H7 (cell line): Measurements from ENCODE around the gene C6orf163. TPM values are rescaled to one million over a fixed set of nuclear protein-coding genes. Genes with fewer than 3 reads are reported as not detected.

Experiments
- DNase-seq: peaks from one replicate; pipeline ENCODE4 v3.0.0; 2012
- H3K27me3 ChIP-seq: 2 replicates; pipeline ENCODE4 v1.6.0; 2011; ENCODE audit warnings: mild to moderate bottlenecking, low read length; ENCODE audit not compliant: control insufficient read depth, insufficient read depth
- H3K36me3 ChIP-seq: replicated peaks from 2 replicates; pipeline ENCODE4 v1.5.1; 2011; ENCODE audit warnings: low read length; ENCODE audit not compliant: control insufficient read depth, insufficient read depth
- H3K4me3 ChIP-seq: 2 replicates; pipeline ENCODE4 v1.5.1; 2011; ENCODE audit warnings: low read depth, mild to moderate bottlenecking, control low read depth, low read length, moderate library complexity; ENCODE audit not compliant: insufficient read depth
- total RNA-seq: library from RNA; depleted of rRNA; stranded (reverse); fragments of >200 nt; shearing (Covaris generic); gene quantifications from 2 replicates; pipeline ENCODE4 v1.2.3, GENCODE V29; 2014

Gene C6orf163
- total RNA-seq, 1 experiment from 2014 or later = 0.87 TPM

DNA sequence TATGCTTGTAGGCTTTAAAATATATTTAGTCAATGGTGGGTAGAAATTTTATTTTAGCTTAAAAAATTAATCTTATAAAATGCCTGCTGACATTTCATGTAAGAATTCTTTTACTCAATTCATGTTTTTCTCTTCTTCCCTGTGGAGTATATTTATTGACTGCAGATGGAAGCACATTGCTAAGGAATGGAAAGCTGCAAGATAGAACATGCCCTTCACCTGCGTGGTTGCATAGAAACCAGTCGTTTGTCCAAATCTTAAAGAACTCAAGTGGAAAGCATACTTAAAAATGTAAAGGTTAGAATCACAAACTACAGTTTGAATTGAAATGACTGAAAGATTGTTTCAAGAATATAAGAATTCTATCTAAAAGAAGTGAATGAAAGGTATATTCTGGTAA is 30.7 kb downstream of the C6orf163 start:
- H3K4me3 ChIP-seq = no peak overlapping the region
- no peak for DNase-seq

DNA sequence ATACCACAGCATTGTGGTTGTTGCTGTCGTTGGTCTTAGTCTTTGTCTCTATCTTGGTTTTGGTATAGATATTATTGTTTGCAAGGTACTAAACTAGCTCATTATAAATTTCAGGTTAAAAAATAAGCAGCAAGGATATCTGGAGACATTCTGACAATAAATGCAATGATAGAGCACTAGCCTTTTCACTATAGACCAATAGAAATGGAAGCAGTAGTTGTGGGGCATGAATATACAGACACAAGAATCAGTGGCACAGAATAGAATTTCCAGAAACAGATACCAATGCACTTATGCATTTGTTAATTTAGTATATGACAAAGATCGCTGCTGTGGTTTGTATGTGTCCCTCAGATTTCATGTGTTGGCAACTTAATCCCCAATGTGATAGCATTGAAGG is 32.0 kb downstream of the C6orf163 start:
- DNase-seq = no peak
- Histone ChIP-seq H3K36me3 (no peaks in the 10 kb centered on the region), H3K4me3 (no peak overlapping the region), H3K27me3 (no peaks in the 10 kb centered on the region)

More for the DNA sequence above, 30.7 kb downstream of the C6orf163 start:
- Histone ChIP-seq H3K27me3 (no peaks in the 10 kb centered on the region), H3K36me3 (no peaks in the 10 kb centered on the region)

DNA sequence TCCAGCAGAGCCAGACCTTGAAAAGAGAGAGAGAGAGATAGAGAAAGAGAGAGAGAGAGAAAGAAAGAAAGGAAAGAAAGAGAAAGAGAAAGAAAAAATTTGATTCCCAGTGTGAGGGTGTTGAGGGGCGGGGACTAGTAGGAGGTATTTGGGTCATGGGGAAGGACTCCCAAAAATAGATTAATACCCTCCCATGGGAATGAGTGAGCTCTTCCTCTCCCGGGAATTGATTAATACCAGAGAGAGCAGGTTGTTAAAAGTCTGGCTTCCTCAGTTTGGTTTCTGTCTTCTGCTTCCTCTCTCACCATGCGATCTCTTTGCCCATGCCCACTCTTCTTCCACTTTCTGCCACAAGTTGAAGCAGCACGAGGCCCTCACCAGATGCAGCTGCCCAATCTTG is 34.3 kb downstream of the C6orf163 start:
- no peak for DNase-seq
- H3K36me3 ChIP-seq = no peaks in the 10 kb centered on the region
- H3K27me3 ChIP-seq = no peaks in the 10 kb centered on the region
- no peak overlapping the region for H3K4me3 ChIP-seq

DNA sequence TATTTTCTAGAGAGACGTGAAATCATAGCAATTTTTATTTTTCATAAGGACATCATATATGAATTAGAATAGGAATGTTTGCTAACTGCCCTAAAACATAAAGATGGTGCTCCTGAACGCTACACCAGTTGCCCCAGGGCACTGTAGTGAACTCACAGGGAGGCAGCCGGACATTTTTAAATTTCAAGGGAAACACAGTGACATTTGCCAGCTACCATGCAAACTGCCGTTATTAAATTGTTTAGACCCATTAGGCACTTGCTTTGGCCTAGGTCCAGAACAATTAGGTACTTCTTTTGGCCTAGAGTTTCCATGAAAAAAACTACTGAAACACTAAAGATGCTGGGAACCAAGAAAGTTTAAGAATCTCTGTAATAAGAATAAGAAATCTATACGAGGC is 38.2 kb downstream of the C6orf163 start:
- no peak for DNase-seq
- no peaks in the 10 kb centered on the region for H3K27me3 ChIP-seq
- no peak overlapping the region for H3K4me3 ChIP-seq
- H3K36me3 ChIP-seq = no peaks in the 10 kb centered on the region

DNA sequence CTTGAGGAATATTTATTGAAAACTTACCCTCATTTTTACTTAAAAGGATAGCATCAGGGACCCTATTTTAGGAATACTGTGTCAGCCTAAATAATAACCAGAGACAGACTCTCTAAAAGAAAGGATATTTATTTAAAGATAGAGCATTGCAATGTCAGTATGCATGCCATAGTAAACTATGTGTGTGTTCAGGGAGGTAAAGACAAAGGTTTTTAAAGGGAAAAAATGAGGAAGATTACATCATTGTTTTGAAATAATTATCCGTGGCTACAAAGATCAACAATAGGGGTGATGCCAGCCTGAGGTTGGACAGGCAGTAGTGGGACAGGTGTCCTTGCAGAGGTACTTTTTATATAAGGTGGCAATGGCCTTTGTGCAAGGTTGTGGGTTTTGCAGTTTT is 39.4 kb downstream of the C6orf163 start:
- Histone ChIP-seq H3K4me3 (no peak overlapping the region), H3K27me3 (no peaks in the 10 kb centered on the region), H3K36me3 (no peaks in the 10 kb centered on the region)
- no peak for DNase-seq

DNA sequence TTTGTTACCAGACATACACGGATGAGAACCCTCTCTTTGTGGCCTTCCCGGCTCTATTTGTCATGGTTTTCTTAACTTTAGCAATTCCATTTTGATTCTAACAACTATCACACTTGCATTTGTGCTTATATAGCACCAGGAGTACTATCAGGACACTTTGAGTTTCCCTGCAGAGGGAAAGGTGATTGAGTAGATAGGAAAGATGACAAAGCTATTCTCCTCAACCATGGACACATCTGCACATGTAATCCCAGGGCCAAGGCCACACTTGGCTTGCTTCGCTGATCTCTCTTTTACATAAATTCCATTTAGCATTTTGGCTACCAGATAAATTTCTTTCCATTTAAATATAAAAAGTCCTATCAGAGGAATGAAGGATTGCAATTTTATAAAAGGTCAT is 39.8 kb downstream of the C6orf163 start:
- no peaks in the 10 kb centered on the region for H3K27me3 ChIP-seq
- H3K4me3 ChIP-seq = no peak overlapping the region
- DNase-seq = no peak
- H3K36me3 ChIP-seq = no peaks in the 10 kb centered on the region

DNA sequence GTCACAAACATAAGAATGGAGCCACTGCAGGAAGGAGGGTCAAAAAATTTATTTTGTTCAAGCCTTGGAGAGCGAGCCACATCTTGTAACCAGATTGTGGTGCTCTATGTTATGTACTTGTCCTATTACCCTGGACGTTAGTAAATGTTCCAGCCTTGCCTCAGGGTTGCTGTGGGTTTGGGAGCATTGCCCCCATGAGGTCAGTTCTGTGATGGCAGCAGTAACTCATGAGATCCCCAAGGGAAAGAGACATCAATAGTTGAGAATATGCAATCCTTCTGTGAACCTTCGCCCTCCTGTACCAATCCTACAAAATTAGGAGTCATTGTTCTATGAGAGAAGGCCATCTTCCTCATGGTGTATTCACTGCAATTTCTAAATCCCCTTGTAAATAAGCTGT is 46.7 kb downstream of the C6orf163 start:
- peak; percentile 57 for DNase-seq
- Histone ChIP-seq H3K27me3 (no peaks in the 10 kb centered on the region), H3K36me3 (no peaks in the 10 kb centered on the region), H3K4me3 (no peak overlapping the region)

DNA sequence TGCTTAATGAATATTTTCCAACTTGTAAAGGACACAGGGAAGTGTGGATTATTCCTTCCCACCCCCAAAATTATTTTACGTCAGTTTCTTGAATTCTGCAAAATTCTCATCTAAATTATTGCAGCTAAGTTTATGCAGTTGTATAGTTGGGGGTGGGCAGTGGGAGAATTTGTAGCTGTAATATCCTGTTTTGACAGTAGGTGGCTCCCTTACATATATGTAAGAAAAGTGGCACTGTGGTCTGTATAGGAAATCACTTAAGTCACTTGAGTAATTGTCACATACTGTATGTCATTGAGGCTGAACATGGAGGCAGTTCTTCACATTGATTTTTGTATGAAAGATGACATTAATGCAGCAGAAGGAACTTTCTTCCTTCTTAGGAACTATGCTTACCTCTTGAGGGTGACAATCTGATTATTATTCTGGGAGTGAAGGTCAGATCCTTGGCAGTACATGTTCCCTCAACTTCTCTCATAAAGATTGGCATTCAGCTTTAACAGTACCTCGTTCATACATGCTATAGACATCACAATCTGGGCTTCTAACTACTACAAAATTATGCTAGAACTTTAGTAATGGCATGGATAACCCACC is 48.5 kb downstream of the C6orf163 start:
- DNase-seq = peak; percentile 35
- Histone ChIP-seq H3K4me3 (no peak overlapping the region), H3K36me3 (no peaks in the 10 kb centered on the region), H3K27me3 (no peaks in the 10 kb centered on the region)

DNA sequence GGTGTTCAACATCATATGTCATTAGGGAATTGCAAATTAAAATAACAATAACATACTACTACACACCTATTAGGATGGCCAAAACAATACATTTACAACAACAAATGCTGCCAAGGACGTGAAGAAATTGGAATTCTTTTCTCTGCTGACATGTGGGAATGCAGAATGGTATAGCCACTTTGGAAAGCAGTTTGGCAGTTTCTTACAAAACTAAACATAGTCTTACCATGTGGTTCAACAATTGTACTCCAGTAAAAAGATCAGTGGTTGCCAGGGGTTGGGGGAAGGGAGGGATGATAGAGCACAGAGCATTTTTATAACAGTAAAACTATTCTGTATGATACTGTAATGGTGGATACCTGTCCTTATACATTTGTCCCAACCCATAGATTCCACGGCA is 50.8 kb downstream of the C6orf163 start:
- H3K36me3 ChIP-seq = no peaks in the 10 kb centered on the region

DNA sequence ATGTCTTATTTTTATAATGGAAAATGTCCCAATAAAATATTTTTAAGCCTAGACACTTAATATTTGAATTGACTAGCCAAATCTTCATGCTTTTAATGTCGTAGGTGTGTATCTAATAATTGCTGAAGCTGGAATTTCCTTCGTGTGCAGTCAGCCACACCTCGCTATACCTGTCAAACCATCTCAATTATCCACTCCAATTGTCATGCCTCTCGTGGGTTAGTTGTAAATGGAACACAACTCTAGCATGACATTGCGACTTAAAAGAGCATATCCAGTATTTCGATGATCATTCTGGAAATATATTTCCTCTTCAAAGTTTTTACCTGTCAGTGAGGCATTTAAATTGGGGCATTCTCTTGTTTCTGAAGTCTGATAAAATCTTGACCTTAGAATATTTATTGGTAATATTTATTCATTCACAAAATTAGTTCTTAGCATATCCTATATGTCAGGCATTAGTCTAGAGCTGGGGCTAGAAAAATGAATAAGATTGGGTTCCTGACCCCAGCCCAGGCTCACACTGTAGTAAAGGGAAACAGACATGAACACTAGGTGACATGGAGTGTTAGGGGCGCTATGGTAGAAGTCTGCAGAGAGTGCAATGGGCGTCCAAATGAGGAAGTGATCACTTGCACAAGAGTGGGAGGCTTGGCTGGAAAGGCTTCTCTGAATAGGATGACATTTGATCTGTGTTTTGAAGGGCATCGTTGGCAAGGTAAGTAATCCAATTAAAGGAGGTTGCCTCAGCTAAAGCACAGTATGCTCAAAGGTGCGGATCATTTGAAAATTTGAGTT is 52.2 kb downstream of the C6orf163 start:
- H3K4me3 ChIP-seq = no peak overlapping the region
- no peak for DNase-seq
- no peaks in the 10 kb centered on the region for H3K36me3 ChIP-seq
- no peaks in the 10 kb centered on the region for H3K27me3 ChIP-seq

More for the DNA sequence above, 50.8 kb downstream of the C6orf163 start:
- H3K4me3 ChIP-seq = no peak overlapping the region
- no peaks in the 10 kb centered on the region for H3K27me3 ChIP-seq
- DNase-seq = no peak

DNA sequence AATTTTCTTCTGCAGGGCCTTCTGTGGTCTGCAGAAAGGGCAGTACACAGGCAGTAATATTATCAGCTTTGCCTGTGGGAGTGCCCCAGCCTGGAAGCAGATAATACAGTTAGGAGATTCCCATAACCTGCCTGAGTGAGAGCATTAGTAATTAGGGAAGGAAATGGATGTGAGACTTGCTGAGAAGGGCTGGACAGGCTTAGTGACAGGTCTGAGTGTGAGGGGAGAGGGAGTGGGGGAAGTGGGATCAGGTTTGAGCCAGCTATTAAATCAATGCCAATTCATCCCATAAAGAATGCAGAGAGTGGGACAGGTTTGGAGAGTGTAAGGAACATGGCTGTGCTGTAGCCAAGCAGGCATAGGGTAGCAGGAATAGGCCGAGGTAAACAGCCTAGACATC is 53.0 kb downstream of the C6orf163 start:
- no peak for DNase-seq
- Histone ChIP-seq H3K4me3 (no peak overlapping the region), H3K27me3 (no peaks in the 10 kb centered on the region), H3K36me3 (no peaks in the 10 kb centered on the region)

DNA sequence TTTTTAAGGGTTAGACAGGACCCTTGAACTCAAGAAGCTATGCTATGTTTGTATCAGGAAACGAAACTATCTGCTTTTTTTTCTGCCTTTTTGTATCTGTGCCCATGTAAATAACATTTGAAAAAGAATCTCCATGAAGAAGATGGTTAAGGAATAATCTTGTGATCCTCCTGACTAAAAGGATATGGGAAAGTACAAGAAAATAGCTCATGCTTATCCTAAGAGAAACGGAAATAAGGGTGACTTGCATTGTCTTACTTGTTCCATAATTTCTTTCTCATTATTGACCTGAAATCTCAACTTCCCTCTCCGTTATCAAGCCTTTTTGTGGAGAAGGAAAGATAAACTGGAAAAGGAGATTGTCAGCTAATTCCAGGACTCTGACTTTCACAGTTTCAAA is 57.2 kb downstream of the C6orf163 start:
- Histone ChIP-seq H3K36me3 (no peaks in the 10 kb centered on the region), H3K4me3 (no peak overlapping the region), H3K27me3 (no peaks in the 10 kb centered on the region)
- DNase-seq = no peak

DNA sequence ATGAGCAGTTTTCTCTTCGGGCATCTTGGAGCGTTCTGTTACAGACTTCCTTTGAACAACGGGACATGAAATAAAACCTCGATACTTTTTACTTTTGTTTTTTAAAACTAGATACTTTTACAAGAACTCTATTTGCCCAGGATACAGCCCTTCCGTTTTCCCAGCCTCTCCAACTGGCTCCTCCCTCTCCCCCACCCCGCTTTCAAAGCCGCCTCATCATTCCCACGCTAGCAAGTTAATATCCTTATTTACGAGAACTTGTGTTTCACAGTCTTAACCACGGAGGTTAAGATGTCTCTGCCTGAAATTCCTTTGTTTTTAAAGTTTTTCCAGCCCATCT is 62.9 kb downstream of the C6orf163 start:
- Histone ChIP-seq H3K27me3 (no peaks in the 10 kb centered on the region), H3K36me3 (no peaks in the 10 kb centered on the region), H3K4me3 (peak overlapping the region; percentile 88)
- no peak for DNase-seq

DNA sequence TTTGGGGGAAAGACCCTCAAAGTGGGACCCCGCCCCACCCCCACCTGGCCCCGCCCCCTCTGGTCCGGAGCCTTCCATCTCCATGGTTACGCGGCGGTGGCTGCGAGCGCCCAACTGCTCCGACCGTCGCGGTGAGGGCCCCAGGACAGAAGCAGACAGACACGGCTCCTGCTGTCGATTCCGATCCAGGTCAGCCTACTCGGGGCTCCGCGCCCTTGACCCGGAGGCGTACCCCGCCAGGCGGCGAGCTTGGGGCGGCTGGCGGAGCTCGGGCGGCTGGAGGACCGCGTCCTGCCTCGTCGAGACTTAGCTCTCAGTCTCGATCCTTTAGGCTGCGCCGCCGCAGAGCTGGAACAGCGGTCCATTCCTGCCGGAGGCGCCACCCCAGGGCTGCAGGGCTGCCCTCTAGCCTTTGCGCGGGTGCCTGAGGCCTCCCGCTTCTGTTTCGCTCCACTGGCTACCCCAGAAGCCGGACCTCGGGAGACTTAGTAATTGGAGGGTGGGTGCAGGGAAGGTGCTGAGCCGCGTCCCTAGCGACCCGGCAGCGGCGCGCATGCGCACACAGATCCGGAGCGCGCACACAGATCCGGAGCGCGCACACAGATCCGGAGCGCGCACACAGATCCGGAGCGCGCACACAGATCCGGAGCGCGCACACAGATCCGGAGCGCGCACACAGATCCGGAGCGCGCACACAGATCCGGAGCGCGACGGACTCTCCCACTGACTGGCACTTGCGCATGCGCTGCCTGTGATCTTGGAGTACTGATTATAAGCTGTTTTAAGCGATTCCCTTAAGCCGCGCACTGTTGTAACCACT is 63.5 kb downstream of the C6orf163 start, which contains the start of gene CFAP206:
Gene CFAP206 (plus strand): TSS at position 72 of the 820 bp plus-strand sequence. CDS start 1,868 bp downstream, outside the sequence.
- H3K36me3 ChIP-seq = no peaks in the 10 kb centered on the region
- no peaks in the 10 kb centered on the region for H3K27me3 ChIP-seq
- peak; percentile 91 for DNase-seq
- peak within 1 kb of the TSS; percentile 88 for H3K4me3 ChIP-seq

DNA sequence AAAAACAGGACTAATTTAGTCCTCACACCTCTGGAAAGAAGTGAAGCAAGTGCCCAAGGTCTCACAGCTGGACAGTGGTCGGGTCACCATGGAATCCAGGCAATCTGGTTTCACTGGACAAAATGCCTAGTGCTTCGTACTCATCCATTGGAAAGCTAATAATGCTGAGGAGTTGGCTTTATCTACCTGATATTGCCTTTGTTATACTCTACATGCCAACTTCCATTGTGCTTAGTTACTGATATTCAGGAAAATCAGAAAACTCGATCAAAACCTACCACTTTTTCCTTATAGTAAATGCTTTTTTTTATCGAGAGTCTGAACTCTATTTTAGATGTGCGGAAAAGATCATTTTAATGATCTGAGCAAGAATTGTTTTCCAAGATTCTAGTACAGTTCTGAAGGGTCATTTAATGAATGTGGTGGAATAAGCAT is 64.1 kb downstream of the C6orf163 start:
- DNase-seq = no peak
- Histone ChIP-seq H3K36me3 (no peaks in the 10 kb centered on the region), H3K4me3 (peak overlapping the region; percentile 88), H3K27me3 (no peaks in the 10 kb centered on the region)
